HG03442 (cell line): ENCODE data around the gene MEOX1.

Experiments used
- ATAC-seq: cut with Tn5 transposase; IDR thresholded peaks from one replicate; pipeline ENCODE4 v1.9.1; 2021; ENCODE audit warnings: mild to moderate bottlenecking, moderate library complexity; ENCODE audit not compliant: unreplicated experiment

MEOX1 gene

GRCh38 chr17:43597624-43598356 is 63.9 kb downstream of the MEOX1 start:
- ATAC-seq, result no peak

- ATAC-seq, result no peak
These were observed 66.3 kb downstream of the MEOX1 start for GRCh38 chr17:43595466-43595865.

- no peak for ATAC-seq
These were observed 69.8 kb downstream of the MEOX1 start for GRCh38 chr17:43591779-43592562.

- no peak for ATAC-seq
These were observed 70.7 kb downstream of the MEOX1 start for GRCh38 chr17:43591001-43591400.
